Amygdala (tissue), 56 donors: ENCODE results near the gene BCKDK.

ENCODE experiments used
- DNase-seq, 56 donors: peaks; one replicate each; lab custom pipeline; 2025; lab: John Stamatoyannopoulos, UW

Gene BCKDK

DNA sequence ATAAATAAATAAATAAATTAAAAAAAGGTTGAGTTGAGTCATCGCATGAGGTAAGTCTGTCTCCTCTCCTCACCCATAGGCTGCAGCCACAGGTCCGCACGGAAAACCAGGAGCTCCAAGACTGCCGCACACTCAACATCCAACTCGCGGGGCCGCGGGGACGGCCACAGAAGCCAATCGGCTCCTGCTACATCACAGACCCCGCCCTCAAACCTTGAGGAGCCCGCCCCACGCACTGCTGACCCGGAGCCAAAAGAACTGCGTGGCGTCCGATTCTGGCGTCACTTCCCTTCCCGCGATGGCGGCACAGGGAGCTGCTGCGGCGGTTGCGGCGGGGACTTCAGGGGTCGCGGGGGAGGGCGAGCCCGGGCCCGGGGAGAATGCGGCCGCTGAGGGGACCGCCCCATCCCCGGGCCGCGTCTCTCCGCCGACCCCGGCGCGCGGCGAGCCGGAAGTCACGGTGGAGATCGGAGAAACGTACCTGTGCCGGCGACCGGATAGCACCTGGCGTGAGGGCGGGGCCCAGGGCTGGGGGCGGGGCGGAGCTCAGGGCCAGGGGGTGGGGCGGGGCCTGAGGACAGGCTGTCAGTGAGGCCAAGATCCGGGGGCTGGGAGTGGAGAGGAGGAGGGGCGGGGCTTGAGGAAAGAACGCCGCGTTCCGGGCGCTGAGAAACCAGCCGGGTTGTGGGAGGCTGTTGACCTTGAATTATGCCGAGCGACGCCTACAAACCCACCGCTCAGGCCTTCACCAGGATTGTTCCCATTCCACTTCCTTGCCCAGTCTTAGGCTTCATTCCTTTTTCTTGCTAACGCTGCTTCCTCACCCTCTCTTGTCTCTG is 9.4 kb downstream of the BCKDK start, which contains the start of gene KAT8:
TSS of gene KAT8 (plus strand) at position 281 of the 839 bp plus-strand sequence. CDS start at position 299, 18 bp downstream.
- peak; percentile 70 to 98 (median 96) for DNase-seq

DNA sequence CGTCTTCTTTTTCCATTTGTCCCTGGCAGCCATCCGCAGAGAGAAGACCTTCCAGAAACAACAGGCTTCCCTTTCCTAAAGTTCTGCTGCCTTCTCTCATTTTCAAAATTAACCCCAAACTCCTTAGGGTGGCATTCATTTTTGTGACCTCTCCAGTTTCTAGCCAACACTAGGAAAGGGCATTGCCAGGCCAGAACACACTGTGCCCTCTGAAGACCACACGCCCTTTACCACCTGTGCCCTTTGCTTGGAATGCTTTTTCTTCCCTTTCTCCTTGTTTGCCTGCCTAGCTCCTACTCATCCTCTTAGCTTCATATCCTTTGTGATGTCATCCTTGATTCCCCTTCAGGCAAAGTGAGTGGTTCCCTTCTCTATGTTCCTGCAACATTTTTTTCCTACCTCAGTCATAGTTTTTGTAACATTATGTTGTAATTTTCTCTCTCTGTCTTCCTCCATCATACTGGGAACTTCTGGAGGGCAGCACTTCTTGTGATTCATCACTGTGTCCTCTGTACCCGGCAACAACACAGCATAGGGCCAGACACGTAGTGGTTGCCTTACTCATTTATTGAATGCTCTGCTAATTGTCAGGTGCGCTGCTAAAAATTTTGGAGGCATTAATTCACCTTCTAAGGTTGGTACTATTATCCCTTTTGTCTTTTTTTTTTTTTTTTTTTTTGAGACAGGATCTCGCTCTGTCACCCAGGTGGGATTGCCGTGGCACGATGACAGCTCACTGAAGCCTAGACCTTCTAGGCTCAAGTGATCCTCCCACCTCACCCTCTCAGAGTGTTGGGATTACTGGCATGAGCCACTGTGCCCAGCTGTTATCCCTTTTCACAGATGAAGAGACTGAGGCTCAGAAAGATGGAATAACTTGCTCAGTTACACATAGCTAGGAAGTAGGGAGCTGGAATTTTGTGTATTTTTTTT is 10.3 kb downstream of the BCKDK start:
- DNase-seq: no peak

DNA sequence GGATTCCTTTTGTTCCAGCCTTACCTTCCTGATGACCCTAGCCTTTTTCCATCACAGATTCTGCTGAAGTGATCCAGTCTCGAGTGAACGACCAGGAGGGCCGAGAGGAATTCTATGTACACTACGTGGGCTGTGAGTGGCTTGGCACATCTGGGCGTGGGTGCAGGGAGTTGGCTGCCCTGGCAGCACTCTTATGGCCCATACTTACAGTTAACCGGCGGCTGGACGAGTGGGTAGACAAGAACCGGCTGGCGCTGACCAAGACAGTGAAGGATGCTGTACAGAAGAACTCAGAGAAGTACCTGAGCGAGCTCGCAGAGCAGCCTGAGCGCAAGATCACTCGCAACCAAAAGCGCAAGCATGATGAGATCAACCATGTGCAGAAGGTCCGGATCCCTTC is 11.9 kb downstream of the BCKDK start:
- no peak for DNase-seq

DNA sequence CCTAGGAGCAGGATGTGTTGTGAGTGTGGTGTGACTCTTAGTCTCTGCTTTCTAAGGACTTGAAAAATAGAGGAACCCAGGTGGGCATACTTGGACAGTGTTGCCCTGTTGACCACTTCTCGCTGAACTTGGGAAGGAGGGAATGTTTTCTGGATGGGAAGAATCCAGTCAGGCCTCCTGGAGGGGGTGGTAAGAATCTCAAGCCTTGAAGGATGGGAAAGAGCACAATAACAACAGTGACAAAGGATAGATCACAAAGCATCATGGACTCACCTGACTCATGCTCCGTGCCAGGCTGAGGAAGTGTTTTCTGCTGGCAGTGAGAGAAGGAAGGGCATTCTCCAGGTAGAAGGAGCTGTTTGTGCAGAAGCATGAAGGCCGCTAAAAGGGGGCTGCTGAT is 17.7 kb downstream of the BCKDK start:
- DNase-seq: no peak

DNA sequence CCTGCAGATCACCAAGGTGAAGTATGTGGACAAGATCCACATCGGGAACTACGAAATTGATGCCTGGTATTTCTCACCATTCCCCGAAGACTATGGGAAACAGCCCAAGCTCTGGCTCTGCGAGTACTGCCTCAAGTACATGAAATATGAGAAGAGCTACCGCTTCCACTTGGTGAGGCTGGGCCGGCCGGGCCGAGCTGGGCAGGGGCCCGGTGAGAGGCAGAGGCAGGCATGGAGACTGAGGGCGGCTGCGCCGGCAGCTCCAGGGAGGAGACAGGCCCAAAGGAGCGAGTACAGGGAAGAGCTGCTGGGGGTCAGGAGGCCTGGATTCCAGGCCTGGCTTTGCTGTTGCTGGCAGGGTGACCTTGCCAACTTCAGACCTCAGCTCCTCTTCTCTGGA is 19.0 kb downstream of the BCKDK start:
- DNase-seq: no peak

DNA sequence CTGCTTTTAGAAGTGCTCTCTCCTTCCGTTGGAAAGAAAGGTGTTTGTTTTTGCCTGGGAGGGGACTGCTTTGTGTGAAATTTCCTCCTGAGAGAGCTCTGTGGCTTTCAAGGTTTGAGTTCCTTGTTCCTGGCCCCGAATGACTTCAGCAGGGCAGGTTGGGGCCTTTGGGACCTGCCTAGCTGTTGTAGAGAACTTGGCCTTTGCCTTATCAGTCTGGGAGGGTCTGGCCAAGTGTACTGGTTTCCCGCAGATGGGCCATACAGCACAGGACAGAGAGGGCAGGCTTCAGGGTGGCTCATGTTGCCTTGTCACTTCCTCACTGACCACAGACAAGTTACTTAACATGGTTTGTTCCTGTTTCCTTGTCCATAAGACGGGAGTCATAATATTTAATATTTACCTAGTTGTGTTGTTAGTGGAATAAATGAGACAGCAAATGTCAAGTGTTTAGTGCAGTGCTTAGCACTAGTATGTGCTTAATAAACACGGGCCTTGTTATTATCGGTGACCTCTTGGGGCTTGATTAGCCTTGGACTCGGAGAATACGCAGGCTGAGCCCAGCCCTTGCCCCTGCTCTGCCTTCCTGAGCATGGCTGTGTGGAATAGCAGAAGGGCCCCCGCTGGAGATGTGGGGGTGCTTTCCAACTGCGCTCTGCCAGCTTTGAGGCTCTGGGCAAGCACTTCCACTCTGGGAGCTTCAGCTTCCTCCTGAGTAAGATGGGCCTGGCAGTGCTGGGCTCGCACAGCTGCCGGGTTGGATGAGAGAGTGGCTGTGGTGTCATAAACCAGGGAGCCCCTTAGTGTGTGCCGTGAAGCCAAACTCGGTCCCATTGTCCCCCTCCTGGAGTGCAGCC is 20.8 kb downstream of the BCKDK start:
- DNase-seq: peak in 26 of 56 donors; percentile 11 to 61 (median 37)

DNA sequence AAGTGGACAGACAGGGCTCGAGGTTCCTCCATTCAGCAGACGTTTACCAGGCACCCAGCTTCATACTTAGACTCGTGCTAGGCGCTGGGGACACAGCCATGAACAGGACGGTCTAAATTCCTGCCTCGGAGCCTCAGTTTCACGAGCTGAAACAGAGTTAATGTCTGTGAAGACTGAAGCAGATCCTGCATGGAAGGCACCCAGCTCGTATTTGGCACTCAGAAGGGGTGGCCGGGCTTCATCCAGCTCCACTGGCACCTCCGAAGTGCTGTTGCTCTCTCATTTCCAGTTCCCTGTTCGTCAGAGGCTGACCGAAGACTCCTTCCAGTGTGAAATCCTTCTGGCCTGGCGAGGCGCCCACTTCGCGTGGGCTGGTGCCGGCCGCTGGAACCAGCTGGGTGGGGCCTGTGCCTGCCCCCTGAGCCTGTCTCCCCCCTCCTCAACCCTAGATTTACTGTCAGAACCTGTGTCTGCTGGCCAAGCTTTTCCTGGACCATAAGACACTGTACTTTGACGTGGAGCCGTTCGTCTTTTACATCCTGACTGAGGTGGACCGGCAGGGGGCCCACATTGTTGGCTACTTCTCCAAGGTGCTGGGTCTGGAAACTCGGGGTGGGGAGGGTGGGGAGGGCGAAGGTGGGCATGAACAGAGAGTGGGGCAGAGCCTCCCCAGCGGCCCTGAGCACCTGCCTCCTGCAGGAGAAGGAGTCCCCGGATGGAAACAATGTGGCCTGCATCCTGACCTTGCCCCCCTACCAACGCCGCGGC is 21.6 kb downstream of the BCKDK start:
- peak in 21 of 56 donors; percentile 5 to 67 (median 43) for DNase-seq

DNA sequence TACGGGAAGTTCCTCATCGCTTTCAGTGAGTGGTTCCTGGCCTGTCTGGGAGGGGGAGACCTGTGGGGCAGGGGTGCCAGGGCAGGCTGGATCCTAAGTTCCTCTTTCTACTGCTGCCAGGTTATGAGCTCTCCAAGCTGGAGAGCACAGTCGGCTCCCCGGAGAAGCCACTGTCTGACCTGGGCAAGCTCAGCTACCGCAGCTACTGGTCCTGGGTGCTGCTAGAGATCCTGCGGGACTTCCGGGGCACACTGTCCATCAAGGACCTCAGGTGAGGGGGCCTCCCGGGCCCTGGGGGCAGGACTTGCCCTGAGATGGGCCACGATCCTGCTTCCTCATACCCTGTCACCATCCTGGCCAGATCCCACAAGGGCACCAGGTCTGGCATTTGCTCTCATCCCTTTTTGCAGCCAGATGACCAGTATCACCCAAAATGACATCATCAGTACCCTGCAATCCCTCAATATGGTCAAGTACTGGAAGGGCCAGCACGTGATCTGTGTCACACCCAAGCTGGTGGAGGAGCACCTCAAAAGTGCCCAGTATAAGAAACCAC is 22.2 kb downstream of the BCKDK start:
- no peak for DNase-seq

DNA sequence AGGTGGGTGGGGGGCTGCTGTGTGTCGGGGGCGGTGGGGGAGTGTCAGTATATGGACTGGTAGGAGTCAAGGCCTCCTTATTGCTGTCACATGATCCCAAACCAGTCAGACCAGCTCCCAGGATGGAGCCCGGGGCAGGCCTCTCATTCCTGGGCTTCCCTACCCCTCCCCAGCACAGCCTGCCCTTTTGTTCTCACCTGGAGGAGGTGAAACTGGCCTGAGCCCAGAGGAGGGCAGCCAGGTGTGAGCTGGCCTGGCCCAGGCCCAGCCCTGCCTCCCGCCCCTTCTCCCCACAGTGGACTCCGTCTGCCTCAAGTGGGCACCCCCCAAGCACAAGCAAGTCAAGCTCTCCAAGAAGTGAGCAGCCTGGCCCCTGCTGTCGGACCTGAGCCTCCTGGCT is 22.7 kb downstream of the BCKDK start:
- DNase-seq: no peak

DNA sequence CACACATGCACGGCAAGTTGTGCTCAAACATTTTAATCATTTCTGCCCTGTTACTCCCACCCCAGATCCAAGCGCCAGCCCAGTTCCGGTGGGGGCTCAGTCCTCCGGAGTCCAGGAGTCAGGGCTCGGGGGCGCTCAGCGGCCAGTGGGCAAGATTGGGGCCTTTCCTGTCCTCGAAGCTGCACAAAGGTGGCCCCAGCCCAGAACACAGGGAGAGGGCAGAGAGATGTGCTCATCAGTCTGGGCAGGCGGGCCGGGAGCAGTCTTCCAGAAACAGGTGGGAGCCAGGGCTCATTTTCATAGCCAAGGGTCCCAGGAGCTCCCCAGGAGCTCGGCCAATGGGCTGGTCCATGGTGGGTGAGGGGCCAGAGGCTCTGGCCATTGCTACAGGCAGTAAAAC is 23.2 kb downstream of the BCKDK start:
- DNase-seq: no peak

DNA sequence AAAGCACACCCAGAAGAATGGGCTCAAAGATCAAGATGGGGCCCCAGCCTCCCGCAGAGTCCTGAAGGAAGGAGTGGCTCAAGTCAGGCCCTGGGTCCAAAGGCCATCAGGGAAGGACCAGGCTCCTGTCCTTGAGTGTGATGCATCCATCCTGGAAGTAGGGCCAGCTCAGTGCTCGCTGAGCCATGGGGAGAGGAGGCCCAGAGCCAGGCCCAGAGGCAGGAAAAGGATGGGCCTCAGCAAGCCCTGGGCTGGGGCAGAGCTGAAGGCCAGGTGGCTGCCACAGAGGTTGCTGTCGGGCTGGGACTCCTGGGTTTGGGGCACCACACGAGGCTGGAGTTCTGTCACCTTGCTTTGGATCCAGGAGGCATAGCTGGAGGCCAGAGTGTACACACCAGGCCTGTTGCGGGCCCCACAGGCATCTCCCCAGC is 23.7 kb downstream of the BCKDK start:
- no peak for DNase-seq

DNA sequence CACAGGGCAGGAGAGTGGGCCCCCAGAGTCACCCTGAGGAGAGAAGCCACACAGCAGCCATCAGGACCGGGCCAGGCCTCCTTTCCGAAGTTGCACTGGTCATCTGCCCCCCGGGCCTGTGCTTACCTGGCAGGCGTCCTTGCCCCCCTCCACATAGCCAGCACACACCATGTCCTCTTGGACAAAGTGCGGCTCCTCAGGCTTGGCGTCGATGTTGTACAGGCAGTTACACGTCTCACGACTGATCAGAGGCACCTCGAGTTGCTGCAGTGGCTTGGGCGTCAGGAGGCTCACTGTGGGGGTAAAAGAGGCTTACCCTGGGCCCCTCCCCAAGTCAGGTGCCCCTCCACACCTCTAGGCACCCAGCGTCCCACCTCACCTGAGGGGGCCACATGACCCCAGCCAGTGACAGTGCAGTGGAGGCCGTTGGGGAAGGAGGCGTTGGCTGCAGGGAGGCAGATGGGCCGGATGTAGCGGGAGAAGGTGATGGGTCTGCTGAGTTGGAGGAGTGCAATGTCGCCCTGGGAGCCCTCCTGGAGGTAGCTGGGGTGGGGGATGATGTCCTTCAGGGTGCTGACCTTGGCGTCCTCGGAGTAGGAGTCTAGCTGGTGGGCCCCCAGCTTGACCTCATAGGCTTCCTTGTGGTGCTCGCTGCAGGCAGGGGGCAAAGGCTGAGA is 24.3 kb downstream of the BCKDK start:
- DNase-seq: no peak

DNA sequence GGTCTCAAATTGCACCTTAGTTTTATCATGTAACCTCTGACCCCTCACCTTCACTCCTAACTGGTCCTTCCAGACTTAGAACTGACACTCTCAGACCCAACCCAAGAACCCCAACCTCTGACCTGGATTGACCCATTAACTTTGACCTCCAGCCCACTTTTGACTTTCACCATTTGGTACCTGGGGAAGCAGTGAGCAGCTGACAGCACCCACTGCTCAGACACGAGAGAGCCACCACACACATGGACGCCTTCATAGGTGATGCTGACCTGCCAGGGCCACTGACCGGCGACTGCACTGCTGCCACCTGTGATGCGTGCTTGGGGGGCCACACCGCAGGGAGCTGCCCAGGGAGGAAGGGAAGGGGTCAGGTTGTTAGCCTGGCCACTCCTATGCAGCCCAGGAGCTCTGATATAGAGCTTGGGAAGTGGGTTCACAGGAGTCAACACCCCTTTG is 24.9 kb downstream of the BCKDK start:
- no peak for DNase-seq

DNA sequence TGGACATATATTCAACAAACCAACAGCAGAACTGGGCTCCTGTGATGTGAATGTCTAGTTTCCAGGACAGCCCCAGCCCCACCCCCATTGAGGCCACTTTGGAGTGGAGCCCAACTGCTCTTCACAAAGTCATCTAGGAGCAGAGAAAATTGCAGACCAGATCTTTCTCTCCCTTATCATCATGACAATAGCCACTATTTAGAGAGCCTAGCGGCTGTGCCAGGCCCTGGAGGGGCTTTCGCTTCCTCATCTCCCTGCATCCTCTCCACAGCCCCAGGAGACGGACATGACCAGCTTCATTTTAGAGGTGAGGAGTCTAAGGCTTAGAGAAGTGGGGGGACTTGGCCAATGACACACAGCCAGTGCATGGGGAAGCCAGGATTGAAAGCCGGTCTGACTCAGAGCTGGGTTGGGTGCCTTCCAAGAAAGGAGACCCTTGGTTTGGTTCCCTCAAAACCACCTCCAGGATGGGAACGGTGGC is 25.9 kb downstream of the BCKDK start:
- peak in 2 of 56 donors; percentile 21 to 23 for DNase-seq

DNA sequence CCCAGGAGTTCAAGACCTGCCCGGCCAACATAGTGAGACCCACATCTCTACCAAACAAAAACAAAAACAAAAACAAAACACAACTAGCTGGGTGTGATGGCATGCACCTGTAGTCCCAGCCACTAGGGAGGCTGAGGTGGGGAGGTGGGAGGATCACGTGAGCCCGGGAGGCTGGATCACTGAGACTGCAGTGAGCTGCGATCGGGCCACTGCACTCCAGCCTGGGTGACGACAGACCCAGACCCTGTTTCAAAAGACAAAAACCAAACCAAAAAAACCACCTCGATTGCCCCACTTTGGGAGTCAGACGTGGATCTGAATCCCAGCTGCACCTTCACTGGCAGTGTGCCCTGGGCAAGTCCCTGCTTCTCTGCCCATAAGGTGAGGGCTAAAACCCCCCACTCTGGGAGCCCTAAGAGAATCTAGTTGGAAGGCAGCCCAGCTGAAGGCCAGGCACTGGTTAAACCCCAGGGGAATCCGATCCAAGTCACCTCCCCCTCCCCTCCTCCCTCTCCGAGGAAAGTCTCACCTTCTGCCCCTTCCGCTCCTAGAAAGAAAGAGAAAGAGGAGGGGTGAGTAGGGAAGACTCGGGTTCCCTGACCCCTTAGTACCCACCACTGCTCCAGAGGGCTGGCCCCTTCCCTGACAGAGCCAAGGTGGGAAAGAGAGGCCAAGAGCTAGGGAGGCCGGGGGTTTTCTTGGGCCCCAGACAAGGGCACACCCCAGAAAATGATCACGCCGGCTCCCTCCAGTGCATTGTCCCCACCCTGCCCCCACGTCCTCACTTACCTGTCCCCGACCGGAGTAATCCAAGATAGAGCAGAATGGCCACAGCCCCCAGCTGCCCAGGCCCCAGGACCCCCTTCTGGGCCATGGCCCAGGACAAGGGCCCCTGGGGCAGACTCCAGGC is 26.7 kb downstream of the BCKDK start:
- DNase-seq: no peak

DNA sequence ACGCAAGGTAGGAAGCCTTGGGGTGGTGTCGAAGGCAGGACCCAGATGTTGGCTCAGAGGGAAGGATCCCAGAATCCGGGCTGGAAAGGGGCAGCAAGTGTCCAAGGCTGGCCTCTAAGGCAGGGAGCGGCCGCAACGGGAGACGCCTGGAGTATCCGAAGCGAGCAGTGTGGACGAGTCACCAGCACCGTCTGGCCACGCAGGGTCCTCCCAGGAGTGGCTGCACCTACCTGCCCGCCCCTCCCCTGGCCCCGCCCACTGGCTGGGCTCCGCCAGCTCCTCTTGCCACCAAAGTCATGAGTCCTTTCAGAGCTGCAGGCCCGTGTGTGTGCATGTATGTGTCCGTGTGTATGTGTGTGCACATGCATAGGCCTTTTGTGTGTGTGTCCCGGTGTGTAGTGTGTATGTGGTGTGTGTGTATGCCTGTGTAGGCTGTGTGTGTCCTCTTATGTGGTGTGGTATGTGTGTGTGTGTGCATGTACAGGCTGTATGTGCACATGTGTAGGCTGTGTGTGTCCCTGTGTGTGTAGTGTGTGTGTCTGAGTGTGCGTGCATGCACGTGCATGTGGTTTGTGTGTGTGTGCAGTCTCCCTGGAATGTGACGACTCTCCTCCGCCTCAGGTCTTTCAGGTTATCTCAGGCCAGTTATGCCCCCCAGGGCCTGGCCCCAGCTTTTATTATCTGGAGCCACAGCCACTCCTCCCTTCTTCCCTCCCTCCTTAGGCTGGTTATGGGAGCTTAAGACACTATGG is 27.5 kb downstream of the BCKDK start, which contains the start of gene PRSS8:
TSS of gene PRSS8 (minus strand) at position 193 of the 752 bp plus-strand sequence. CDS start 229 bp downstream, outside the sequence.
- DNase-seq: no peak
